T-helper 2 cell treated with Interferon-gamma antibody and Interleukin-4, amounts not matched to agents 100 ng/mL and 5 ng/mL, for 36 hours (primary cell): ENCODE data around the gene ALDH7A1. TPM values are rescaled to one million over a fixed set of nuclear protein-coding genes. Genes with fewer than 3 reads are reported as not detected.
"Not testable (repeated sequence)": the region's sequence is repeated elsewhere in the genome, so short reads cannot be mapped to it uniquely, and the experiment has no call there.

Source experiments
- intact Hi-C: fragments of 100-400 bp; cut with micrococcal nuclease; formaldehyde crosslinking; loops from one replicate; pipeline ENCODE4 v1.15.1; 2023
- total RNA-seq: library from RNA; stranded (reverse); gene quantifications from 2 replicates; pipeline ENCODE4 v1.2.3, GENCODE V29; 2022

ALDH7A1 gene
- total RNA-seq, 1 donor from 2014 or later: 0.89 TPM

DNA sequence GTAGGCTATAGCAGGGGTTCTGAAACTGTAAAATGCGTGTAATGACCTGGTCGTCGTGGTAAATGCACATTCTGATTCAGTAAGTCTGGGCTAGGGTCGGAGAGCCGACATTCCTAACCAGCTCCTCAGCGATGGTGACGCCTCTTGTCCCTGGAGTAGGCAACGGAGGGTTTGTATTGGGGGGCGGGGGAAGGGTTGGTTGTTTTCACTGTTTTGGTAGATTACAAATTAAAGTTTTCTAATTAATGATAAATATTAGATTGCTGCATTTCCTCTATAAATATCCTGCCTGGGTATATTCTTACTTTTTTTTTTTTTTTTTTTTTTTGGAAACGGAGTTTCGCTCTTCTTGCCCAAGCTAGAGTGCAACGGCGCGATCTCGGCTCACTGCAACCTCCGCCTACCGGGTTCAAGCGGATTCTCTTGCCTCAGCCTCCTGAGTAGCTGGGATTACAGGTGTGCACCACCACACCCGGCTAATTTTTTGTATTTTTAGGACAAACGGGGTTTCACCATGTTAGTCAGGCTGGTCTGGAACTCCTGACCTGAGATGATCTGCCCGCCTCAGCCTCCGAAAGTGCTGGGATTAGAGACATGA, 566 bp upstream of the ALDH7A1 start:
- intact Hi-C loops: no loop called here

DNA sequence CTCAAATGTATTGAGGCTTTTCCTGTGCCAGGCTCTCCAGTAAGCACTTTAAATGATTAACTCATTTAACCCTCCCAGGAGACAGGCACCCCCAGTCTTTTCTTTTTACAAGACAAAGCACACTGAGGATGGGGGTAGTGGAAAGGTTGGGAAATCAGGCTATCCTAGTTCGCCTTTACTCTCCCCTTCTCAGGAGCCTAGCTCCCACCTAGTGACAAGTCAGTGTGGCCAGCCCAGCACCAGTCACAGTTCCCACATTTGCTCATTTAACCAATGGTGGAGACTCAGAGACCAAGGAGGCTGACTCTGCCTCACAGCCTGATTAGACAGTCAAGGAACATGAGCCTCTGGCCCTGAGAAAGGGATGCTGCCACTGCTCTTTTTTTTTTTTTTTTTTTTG, 3.5 kb downstream of the ALDH7A1 start:
- intact Hi-C loops: no loop called here

DNA sequence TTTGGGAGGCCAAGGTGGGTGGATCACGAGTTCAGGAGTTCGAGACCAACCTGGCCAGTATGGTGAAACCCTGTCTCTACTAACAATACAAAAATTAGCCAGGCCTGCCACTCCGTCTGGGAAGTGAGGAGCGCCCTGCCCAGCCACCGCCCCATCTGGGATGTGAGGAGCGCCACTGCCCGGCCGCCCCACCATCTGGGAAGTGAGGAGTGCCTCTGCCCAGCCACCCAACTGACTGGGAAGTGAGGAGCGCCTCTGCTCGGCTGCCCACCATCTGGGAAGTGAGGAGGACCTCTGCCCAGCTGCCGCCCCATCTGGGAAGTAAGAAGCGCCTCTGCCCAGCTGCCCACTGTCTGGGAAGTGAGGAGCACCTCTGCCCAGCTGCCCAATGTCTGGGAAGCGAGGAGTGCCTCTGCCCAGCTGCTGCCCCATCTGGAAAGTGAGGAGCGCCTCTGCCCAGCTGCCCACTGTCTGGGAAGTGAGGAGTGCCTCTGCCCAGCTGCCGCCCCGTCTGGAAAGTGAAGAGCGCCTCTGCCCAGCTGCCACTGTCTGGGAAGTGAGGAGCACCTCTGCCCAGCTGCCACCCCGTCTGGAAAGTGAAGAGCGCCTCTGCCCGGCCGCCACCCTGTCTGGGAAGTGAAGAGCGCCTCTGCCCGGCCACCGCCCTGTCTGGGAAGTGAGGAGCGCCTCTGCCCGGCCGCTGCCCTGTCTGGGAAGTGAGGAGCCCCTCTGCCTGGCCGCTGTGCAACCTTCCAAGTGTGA, 5.3 kb downstream of the ALDH7A1 start:
- intact Hi-C loops: no loop called here

DNA sequence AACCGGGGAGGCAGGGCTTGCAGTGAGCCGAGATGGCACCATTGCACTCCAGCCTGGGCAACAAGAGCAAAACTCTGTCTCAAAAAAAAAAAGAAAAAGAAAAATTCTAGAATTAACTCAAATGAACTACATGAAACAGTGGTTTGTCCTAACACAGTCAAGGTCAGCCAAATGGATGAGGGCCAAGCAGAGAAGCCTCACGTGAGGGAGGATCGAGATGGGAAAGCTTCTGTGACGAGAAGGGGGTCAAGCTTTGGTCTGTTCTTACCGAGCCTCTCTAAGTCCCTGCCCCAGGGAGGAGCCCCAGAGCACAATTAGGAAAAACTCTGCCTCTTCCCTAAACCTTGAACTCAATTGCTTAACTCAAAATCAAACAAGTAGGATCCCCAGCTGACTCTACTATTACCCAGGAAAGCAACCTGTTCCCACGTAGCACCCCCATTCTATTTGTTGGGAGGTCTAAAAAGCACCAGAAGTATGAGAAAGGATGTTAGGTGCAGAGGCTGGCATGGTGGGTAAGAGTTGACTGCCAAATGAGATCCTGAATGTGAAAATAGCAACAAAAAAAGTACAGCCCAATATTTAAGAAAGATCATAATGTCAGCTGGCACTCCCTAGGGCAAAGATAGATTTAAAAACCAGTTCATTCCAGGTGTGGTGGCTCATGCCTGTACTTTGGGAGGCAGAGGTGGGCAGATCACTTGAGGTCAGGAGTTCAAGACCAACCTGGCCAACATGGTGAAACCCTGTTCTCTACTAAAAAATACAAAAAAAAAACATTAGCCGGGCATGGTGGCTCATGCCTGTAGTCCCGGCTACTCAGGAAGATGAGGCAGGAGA, 7.2 kb downstream of the ALDH7A1 start:
- intact Hi-C loops: no loop called here

DNA sequence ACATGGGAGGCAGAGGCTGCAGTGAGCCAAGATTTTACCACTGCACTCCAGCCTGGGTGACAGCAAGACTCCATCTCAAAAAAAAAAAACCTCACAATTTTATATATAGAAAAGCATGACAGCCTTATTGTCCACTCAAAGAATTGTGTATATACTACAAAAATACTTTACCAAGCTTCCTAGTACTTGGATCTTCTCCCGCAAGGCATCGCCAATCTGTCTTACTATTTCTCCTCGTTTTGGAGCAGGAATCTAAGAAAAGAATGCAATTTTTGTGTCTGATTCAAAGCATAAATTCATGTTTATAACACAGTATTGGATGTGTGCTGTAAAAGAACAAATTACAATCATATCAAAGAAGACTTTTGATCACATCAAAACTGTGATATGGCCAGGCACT, 11.3 kb downstream of the ALDH7A1 start:
- intact Hi-C loops: no loop called here

DNA sequence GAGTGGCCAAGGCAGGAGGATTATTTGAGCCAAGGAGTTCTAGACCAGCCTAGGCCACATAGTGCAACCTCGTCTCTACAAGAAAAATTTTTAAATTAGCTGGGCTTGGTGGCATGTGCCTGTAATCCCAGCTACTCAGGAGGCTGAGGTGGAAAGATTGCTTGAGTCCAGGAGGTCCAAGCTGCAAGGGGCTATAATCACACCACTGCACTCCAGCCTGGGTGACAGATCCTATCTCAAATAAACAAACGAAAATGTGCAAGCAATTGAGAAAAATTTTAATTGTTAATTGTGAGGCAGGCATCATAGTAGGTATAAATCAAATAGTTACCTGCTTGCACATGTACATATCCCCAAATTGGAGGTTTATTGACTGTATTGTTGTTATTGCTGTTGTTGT, 15.3 kb downstream of the ALDH7A1 start:
- intact Hi-C loops: no loop called here

DNA sequence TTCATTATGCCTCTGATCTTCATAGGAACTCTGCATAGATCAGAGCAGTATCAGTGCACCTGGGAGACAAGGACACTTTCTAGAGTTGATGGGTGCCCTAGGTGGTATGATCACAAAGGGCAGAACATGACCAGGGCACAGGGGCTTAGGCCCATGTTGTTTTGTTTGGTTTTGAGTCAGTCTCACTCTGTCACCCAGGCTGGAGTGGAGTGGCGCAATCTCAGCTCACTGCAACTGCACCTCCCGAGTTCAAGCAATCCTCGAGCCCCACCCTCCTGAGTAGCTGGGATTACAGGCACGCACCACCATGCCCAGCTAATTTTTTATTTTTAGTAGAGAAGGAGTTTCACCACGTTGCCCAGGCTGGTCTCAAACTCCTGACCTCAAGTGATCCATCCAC, 17.6 kb downstream of the ALDH7A1 start:
- intact Hi-C loops: no loop called here

DNA sequence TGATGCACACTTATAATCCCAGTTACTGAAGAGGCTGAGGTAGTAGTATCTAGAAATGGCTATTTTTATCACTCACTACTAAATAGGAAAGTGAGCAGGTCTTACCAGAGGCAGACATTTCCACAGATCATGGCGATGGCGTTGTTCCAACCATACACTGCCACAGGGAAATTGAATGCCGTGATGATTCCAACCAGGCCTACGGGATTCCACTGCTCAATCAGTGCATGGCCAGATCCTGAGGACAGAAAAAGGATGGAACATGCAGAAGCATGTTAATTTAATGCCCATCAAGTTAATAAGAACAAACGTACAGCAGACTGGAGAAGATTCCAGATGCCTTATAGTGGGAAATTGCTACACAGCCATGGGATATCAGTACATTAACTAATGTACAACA, 18.0 kb downstream of the ALDH7A1 start:
- intact Hi-C loops: no loop called here

DNA sequence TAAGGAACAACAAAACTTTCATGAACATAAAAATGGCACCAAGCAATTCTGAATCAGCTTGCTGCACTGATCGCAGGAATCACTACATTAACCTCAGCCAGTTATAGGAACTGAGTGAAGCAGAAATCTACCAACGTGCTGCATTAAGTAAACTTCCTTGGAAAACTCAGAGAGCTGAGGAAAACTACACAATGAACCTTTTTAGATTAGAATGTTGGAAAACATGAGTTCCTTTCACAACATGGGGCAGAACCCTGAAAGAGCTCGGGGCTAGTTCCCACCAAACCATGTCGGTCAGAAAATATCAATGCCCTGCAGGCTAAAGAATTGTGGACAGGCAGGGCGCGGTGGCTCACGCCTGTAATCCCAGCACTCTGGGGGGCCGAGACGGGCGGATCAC, 19.4 kb downstream of the ALDH7A1 start:
- intact Hi-C loops: no loop called here

DNA sequence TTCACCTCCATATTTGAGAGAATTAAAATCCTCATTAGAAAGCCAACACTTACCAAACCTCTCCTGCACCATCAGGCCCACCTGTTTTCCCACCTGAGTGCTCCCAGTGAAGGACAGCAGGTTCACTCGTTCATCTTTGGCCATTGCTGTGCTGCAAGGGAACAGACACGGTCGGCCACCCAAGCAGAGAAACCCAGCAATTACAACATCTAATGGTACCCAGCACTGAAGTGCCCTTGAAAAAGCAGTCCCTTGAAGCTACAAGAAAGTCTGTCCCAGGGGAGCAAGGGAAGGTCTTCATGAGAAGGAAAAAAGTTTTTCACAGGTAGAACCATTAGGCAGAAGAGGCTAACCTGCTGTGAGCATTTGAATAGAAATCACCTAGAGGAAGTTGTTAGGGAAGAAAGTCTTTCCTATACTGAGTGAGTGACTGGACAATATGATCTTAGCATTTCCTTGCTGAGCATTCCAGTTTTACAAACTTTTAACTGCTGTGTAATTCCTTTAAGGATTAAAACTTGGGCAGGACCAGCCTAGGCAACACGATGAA, 26.7 kb downstream of the ALDH7A1 start:
- intact Hi-C loops: no loop called here

DNA sequence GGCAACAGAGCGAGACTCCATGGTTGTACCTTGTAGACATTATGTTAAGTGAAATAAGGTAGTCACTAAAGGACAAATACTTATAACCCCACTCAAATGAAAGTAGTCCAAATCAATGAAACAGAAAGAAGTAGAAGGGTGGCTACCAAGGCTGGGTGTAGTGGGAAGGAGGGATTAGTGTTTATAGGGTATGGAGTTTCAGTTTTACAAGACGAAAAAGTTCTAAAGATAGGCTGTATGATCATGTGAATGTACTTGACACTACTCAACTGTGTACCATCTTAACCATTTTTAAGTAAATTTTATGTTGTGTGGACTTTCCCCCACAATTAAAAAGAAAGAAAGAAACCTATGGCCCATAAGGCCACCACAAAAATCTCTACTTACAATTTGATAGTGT, 32.2 kb downstream of the ALDH7A1 start:
- intact Hi-C loops: no loop called here

DNA sequence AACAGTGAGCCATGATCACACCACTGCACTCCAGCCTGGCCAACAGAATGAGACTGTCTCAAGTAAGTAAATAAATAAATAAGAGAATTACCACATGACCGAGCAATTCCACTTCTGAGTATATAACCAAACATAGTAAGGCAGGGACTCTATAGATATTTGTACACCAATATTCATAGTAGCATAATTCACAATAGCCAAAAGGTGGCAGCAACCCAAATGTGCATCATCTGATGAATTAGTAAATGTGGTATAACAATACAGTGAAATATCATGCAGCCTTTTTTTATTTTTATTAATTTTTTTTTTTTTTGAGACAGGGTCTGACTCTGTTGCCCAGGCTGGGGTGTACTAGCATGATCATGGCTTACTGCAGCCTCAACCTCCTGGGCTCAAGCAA, 33.1 kb downstream of the ALDH7A1 start:
- intact Hi-C loops: no loop called here

DNA sequence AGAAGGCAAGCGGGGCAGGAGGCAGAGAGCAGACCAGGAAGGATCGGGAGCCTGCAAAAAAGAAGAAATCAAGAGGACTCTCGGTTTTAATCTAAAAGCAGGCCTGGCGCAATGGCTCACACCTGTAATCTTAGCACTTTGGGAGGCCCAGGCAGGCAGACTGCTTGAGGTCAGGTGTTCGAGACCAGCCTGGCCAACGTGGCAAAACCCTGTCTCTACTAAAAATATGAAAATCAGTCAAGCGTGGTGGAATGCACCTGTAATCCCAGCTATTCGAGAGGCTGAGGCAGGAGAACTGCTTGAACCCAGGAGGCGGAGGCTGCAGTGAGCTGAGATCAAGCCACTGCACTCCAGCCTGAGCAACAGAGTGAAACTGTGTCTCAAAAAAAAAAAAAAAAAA, 39.9 kb downstream of the ALDH7A1 start:
- intact Hi-C loops: not testable (repeated sequence)

DNA sequence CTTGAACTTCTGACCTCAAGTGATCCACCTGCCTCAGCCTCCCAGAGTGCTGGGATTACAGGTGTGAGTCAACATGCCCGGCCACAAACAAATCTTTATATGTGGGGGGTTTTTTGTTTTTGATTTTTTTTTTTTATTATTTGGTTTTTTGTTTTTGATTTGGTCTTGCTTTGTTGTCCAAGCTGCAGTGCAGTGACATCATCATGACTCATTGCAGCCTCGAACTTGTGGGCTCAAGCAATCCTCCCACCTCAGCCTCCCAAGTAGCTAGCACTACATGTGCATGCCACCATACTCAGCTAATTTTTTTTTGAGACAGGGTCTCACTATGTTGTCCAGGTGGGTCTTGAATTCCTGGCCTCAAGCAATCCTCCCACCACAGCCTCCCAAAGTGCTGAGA, 42.4 kb downstream of the ALDH7A1 start:
- intact Hi-C loops: no loop called here

DNA sequence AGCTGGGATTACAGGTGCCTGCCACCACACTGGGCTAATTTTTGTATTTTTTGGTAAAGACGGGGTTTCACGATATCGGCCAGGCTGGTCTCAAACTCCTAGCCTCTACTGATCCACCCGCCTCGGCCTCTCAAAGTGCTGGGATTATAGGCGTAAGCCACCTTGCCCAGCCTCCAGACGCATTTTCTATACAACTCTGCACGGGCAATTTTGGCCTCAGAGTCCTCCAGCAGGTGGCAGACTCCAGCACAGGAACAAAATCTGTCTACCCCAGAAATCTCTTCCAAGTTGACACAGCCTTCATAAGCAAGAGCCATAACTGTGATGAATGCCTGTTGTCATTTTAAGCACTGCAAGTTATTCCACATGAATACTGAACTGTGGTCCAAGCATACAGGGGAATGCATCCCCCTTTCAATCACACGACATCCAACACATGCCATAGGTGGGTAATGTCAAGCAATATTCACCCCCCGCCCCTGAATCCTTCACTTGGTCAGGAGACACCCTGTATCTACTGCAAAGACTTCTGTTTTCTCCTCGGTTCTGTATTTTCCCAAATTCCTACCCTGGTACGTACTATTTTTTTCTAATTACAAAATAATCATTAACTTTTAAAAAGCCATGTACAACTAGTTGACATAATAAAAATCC, 50.8 kb downstream of the ALDH7A1 start:
- intact Hi-C loops: loop anchor here (5.0 kb wide), 1 partner anchor 948 kb away; no protein-coding TSS in a partner anchor

DNA sequence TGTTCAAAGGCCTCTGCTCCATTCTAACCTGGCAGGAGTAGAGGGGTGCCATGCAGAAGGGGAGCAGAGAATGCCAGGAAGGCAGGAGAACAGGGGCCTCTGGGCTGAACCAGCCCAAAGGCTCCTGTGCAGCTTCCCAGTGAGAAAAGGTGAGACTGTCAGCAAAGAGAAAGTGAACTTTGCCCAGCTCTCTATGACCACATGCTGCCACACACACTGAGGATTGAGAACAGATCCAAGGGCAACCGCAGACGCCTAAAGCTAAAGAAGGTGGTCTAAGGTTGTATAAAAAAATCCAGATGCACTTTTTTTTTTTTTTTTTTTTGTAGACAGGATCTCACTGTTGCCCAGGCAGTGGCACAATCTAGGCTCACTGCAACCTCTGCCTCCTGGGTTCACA, 51.4 kb downstream of the ALDH7A1 start:
- intact Hi-C loops: loop anchor here (5.0 kb wide), 1 partner anchor 949 kb away; no protein-coding TSS in a partner anchor

DNA sequence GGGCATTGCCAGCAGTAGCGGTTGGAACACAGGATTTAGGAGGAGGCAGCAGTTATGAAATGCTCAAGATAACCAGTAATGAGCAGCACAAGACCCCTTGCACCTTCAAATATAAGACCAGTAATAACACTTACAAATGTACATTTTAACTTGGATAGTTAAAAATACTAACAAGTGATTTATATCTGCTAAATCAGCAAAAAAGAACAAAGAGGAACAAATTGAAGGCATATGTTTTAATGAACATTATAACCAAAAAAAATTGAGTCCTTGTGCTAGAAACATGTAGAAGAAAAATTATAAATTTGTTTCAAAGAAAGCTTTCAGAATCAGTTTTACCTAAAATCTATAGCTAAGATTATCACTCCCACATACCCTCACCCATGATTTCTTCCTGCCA, 52.0 kb downstream of the ALDH7A1 start:
- intact Hi-C loops: loop anchor here (5.0 kb wide), 1 partner anchor 949 kb away; no protein-coding TSS in a partner anchor

DNA sequence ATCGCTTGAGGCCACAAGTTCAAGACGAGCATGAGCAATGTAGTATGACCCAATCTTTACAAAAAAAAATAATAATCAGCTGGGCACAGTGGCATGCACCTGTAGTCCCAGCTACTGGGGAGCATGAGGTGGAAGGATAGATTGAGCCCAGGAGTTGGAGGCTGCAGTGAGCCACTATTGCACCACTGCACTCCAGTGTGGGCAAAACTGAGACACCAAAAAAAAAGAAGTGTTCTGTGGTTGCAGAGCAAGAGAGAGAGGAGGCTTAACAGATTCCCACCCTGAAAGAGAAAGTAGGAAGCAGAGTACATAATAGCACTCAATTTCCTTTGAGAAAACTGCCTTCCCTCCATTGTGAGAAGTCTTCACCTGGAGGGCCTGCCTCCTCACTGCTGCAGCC, 52.6 kb downstream of the ALDH7A1 start:
- intact Hi-C loops: loop anchor here (5.0 kb wide), 1 partner anchor 950 kb away; no protein-coding TSS in a partner anchor

DNA sequence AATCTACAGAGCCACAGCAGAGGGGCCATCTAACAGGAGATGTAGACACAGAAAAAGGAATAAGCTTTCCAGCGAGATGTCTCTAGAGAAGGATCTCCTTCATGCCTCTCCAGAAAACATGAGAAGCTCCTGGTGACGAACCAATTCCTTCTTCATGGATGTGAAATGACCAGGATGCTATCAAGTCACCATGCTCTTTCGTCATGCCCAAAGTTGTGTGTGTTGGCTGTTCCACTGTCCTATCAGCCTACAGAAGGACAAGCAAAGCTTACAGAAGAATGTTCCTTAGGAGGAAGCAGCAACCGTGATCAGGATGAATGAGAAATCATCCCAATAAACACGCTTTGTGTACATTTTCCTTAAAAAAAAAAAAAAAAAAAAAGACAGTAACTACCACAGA, 54.4 kb downstream of the ALDH7A1 start:
- intact Hi-C loops: loop anchor here (5.0 kb wide), 1 partner anchor 952 kb away; no protein-coding TSS in a partner anchor

DNA sequence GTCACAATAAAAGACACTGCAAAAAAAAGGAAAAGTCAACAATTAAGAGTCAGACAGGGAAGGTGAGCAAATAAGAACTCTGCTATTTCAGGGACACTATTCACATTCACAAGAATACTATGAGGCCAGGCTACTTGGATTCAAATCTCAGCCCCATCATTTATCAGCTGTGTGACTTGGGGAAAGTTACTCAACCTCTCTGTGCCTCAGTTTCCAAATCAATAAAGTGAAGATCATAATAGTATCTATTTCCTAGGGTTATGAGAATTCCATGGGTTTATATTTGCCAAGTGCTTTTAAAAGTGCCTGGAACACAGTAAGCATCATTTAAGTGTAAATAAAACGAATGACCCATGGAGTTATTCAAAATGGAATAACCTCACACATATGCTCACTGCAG, 56.4 kb downstream of the ALDH7A1 start:
- intact Hi-C loops: no loop called here

DNA sequence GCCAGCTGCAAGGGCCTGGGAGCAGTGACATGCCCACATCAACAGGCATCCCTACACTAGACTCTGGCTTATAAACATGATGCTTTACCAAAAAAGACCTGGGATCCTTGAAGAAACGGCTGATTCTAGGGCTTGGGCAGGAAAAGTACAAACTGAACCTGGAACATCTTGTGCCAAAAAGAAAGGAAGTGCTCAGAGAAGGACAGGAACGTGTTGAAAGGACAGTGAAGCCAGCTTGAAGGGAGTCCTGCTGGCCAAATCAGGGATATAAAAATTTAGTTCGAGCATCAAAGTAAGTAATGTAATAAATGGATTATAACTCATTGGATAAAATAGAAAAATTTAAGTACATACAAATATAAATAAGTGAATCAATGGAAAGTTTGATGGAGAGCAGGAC, 58.1 kb downstream of the ALDH7A1 start:
- intact Hi-C loops: no loop called here
